Heart left ventricle (tissue), 13 donors: ENCODE results near the gene DDX6.

Source experiments
- CTCF ChIP-seq, 12 donors: fragments of 200-600 bp; sonication (generic) in 4 of 12; IDR thresholded peaks; one replicate each; pipeline versions ENCODE4 v1.5.0 to v1.8.0; 2018 to 2022; ENCODE audit warnings: antibody characterized with exemption in 12 of 12, mild to moderate bottlenecking in 5 of 12
- POLR2A ChIP-seq, 2 donors: fragments of 450-650 bp; IDR thresholded peaks; one replicate each; pipeline ENCODE4 v1.6.1; 2017; ENCODE audit warnings: antibody characterized with exemption in 2 of 2, mild to moderate bottlenecking in 2 of 2, moderate library complexity in 2 of 2
- donor health status: ischemic (EF 13 %, LVEDD 7.1; RV severe dilation, severe dysfunction).
- donor health status: DM: no; HTN: yes; CAD: no.
- donor health status: DM: no; HTN: no; CAD: no.
- donor health status: ischemic (EF 25% LVEDD 6.9; RV normal size, moderate dysfunction).
- donor health status: ischemic (EF 25% LVEDD 5.7; RV mildly dilated, moderate dysfunction).
- donor health status: ischemic (EF 35%, LVEDD 5.7; RV mildly dilated, moderate dysfunction).
- donor health status: nonischemic (EF 11% LVEDD 7.7; RV severe dilation, severe dysfunction).
- donor health status: DM: yes; HTN: yes; CAD: no.
- donor health status: PGD.
- donor health status: ischemic (EF 29% LVEDD 5.4; RV normal size, mild dysfunction).
- donor health status: nonischemic (EF 23%, LVEDD 6.1; RV moderate dilation, normal function).

GRCh38 chr11:118792570-118793124 is 1.7 kb upstream of the DDX6 start:
- TF ChIP-seq POLR2A (IDR thresholded peaks at IDR 0.05) (peak in 1 of 2 donors; percentile 69), CTCF (IDR thresholded peaks at IDR 0.05) (no peak)
